T follicular helper cell (primary cell): ENCODE measurements around the gene MYL10.
"Not testable (repeated sequence)": the region's sequence is repeated elsewhere in the genome, so short reads cannot be mapped to it uniquely, and the experiment has no call there.

Experiments
- DNase-seq: peaks from one replicate; pipeline ENCODE4 v3.0.0-alpha.2; 2020; ENCODE audit warnings: low read depth

MYL10 gene

DNA sequence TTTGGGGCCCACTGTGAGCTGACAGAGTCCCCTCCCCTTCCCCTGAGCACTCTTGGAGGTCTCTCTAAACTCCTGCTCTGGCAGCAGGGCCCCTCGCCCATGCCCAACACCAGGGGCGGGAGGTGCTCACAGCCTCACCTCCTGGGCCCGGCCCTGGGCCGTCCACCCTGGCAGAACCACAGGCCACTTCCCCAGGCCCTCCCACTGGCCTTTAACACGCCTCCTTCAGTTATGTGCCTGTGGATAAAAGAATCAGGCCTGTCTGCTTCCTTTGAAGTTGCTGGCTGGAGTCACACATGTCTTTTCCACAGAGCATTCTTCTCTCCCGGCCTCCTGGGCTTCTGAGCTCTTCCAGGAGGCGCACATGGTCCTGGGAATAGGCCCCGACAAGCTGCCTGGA is 10.2 kb downstream of the MYL10 start:
- DNase-seq, result no peak

DNA sequence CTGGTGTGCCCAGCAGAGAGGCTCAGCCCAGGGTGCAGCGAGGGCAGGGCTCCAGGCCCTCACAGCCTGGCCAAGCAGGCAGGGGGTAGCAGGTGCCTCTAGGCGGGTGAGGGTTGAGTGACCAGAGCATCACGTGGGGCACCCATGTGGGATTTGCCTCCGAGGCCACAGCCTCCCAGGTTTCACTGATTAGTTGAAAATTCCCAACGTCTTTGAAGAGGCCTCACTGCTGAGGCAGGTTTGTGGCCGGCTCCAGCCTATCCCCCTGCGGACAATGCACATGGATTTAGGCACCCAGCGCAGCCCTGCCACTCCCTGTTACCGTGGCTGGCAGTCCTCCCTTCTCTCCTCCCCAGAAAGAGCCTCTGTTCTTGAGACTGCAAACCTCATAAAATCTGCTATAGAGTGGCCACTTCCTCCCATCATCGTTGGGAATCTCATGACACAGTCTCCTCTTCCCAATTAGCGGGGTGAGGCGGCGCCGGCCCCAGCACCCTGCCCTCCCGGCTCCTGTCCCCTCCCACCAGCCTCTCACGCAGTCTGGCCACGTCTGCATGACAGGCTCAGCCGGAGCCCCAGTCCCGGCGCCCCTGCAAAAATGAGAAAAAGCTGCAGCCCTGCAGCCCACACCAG is 10.8 kb downstream of the MYL10 start:
- no peak for DNase-seq

- DNase-seq, result no peak
These were observed 11.5 kb downstream of the MYL10 start for GRCh38 chr7:101617451-101618206.

GRCh38 chr7:101615446-101615845 is 13.7 kb downstream of the MYL10 start:
- no peak for DNase-seq

GRCh38 chr7:101614939-101615302 is 14.2 kb downstream of the MYL10 start:
- no peak for DNase-seq

- DNase-seq, result no peak
These were observed 14.8 kb downstream of the MYL10 start for GRCh38 chr7:101614098-101614938.

DNA sequence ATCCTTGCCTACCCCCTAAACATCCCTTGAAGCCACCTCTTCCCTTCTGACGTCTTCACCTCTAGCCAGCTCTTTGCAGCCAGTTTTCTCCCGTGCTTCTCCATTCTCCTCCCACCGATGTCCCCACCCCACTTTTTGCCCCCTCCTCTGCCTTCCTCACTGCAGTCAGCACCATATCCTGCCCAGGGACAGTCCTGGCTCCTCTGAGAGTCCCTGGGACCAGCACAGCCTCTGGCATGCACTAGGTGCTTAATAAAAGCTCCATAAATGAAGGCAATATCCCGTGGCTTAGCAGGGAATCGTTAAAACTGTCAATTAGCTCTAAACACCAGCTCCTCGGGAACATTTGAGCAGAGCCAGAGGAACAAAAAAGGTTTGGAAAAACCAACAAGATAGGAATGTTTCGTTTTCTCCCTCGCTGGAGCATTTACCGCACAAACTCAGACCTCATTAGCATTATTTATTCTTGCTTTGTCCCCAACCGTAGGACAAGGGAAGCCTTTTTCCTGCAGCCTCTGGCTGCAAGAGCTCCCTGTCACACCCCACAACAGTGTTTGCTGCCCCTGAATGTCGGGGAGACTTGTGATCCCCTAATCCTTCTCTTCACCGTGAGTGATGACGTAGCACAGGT is 16.1 kb downstream of the MYL10 start:
- no peak for DNase-seq

DNA sequence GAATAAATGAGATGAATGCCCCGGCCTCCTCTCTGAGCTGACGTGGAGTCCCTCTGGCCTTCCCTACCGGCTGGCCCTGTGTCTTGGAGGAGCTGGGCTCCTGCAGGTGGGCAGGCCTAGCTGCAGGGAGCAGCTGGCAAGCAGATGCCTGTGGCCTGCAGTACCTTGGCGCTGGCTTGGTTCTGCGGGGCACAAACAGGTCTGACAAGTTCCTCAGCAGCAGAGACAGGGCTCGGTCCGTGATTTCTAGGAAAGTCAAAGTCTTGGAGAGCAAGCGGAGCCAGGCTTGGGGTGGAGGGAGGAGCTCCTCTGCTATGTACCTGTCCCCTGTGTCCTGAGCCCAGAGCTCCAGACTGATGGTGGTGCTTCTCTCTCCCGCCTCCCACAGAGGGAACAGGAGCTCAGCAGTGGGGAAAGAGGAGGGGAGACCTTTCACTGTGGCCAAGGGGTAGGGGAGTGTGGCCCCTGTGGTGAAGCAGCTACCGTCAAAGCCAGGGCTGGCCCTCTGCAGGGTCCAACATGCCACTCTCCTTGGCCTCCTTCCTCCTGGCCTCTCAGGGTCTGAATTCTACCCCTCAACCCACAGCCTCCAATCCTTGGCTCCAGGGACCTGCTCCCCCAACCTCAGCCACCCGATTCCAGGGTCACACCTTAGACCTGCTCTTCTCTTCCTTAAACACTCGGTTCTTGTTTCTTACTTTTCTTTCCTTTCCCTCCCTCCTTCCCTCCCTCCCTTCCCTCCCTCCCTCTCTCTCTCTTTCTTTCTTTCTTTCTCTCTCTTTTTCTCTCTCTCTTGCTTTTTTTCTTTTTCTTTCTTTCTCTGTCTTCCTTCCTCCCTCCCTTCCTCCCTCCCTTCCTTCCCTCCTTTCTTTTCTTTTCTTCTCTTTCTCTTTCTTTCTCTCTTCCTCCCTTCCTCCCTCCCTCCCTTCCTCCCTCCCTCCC is 20.1 kb downstream of the MYL10 start:
- DNase-seq, result no peak

DNA sequence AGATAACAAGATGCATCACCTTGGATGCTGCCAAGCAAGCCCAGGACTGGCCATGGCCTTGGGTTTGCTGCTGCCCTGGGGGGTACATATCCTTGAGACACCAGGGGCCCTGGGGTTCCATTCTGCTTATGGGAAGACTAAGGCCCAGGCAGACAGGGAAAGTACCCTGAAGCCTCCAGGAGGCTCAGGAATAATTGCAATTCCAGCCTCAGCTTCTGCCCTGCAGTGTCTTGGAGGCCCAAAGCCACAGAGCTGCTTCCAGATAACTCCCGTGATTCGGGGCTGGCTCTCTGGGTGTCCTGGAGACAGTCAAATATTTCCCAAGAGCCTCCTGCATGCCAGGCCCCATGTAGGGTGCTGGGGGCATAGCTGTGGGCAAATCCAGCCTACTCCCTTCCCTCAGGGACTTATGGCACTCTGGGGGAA is 22.6 kb downstream of the MYL10 start:
- DNase-seq, result no peak

DNA sequence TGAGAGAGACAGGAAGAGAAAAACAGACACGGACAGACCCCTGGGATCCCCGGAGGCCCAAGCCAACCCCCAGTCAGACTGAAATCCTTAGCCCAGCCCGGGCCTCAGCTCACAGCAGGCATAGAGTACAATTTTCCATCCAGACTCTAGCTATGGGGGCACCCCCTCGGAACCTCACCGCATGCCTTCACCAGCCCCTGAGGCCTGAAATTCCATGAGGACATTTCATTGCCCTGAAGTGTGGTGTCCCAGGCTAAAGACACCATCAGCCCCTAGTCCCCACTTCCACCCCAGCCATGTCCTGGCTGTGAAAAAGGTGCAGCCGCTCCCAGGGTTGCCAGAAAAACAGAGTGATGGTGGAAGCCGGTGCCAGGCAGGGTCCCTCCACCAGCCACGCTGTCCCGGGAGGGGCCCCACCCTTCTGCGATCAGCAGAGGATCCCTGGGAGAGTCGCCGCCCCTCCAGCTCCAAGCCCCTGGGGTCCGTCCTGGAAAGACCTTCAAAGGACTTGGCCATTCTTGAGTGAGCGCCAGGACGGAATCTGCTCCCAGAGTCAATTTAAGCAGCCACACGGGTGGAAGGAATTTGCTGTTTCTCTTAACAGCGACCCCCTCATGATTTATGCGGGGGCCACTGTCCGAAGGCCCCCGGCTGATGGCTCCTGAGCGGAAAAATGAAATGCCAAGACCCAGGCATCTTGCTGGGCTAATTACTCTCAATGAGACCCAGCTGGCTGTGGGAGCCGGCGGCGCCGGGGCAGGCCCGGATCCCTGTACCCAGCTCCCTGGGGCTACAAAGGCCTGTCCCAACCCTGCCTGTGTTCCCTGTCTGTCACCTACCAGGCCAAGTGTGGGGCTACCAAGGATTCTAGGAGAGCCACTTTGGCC is 23.2 kb downstream of the MYL10 start:
- DNase-seq, result no peak

DNA sequence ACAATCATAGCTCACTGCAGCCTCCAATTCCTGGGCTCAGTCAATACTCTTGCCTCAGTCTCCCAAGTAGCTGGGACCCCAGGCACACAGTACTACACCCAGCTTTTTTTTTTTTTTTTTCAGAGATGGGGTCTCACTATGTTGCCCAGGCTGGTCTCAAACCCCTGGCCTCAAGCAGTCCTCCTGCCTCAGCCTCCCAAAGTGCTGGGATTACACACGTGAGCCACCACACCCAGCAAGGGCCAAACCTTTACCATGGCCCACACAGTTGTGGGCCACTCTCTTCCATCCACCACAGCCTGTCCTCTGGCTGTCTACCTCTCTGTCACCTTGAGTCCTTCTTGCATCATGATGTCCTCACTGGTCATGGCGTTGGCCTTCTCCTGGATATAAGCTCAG is 24.2 kb downstream of the MYL10 start:
- not testable (repeated sequence) for DNase-seq

- no peak for DNase-seq
These were observed 24.7 kb downstream of the MYL10 start for GRCh38 chr7:101604331-101604933.

- DNase-seq, result peak; percentile 49
These were observed 26.4 kb downstream of the MYL10 start for GRCh38 chr7:101602484-101603241.

- no peak for DNase-seq
These were observed 27.0 kb downstream of the MYL10 start for GRCh38 chr7:101602082-101602481.

GRCh38 chr7:101599787-101600186 is 29.3 kb downstream of the MYL10 start:
- no peak for DNase-seq

- no peak for DNase-seq
These were observed 29.9 kb downstream of the MYL10 start for GRCh38 chr7:101598986-101599771.

GRCh38 chr7:101598422-101598985 is 30.6 kb downstream of the MYL10 start:
- DNase-seq, result no peak

DNA sequence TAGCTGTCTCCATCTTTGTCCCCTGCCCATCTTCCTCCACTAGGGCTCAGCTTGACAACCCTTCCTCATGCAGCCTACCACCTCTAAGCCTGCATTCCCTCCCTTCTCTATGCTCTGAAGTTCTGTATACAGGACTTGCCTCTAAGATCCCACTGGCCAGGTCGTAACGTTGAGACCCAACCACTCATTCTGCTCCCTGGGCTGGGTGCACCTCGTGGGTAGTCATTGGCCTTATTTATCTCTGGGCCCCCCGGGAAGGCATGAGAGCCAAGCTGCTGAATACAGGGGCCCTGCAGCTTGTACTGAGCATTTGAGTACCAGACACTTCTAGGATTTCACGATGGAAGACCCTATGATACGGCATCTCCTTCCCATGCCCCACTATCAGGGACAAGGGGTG is 31.2 kb downstream of the MYL10 start:
- DNase-seq, result no peak
